Urinary bladder (tissue), 4 donors: Measurements from ENCODE around the gene MLLT10. TPM values are rescaled to one million over a fixed set of nuclear protein-coding genes. Genes with fewer than 3 reads are reported as not detected.

Experiments used
- DNase-seq: peaks from one replicate; pipeline ENCODE4 v3.0.0-alpha.2; 2015; ENCODE audit errors: extremely low spot score
- H3K27ac ChIP-seq: one replicate; pipeline ENCODE4 v1.5.1; 2013; ENCODE audit warnings: low read depth, mild to moderate bottlenecking, moderate library complexity
- H3K36me3 ChIP-seq: one replicate; pipeline ENCODE4 v1.6.1; 2013; ENCODE audit warnings: mild to moderate bottlenecking, moderate library complexity; ENCODE audit not compliant: insufficient read depth
- H3K4me1 ChIP-seq: one replicate; pipeline ENCODE4 v1.6.1; 2013; ENCODE audit warnings: mild to moderate bottlenecking, moderate library complexity; ENCODE audit not compliant: insufficient read depth
- H3K4me3 ChIP-seq: one replicate; pipeline ENCODE4 v1.5.1; 2013; ENCODE audit warnings: low read depth, low read length
- WGBS: extraction: QIAGEN DNeasy Blood & Tissue Kit; methylation state at CpG from one replicate; pipeline ENCODE4 v1.1.7; 2013; 5-methylcytosine and 5-hydroxymethylcytosine counted together
- polyA plus RNA-seq: library from polyadenylated mRNA; stranded (reverse); fragments of 200-250 nt; gene quantifications from one replicate; pipeline ENCODE4 v1.2.3, GENCODE V29; 2013
- total RNA-seq: library from RNA; depleted of rRNA; stranded (reverse); fragments of >200 nt; gene quantifications from one replicate; pipeline ENCODE4 v1.2.3, GENCODE V29; 2014
- donor health status: healthy with polysubstance abuse.
- donor health status: healthy.

The MLLT10 gene
- total and polyA plus RNA-seq, 2 donors: 36.6 to 109 TPM

DNA sequence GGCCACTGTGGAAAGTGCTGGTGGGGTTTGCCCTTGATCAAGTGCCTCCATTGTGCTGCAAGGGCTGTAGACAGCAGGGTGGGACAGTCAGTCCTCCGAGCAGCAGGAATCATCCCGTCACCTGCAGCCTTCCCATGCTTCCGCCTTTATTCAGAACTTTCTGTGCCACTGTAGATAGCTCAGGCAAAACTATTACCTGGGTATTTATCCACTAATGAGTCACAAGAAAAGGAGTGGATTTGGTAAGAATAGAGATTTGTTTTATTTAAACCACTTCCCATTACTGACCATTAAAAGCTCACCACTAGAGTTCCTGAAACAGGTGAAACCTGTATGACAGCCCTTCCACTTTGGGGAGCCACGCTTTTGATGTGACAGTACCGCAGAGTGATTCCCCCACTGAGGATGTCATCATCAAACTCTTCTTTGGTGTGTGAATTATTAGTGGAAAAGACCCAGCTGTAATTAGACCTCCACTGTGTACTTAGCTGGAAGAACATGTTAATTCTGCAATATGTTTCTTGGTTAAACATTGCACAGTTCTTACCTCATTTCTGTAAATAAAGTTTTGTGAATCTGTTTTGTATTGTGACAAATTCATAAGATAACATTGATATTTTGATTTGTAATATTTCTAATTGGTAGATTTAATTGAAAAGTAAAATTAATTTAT is 208.8 kb downstream of the MLLT10 start:
- Histone ChIP-seq H3K4me3 (no peak overlapping the region), H3K36me3 (no peaks in the 10 kb centered on the region), H3K4me1 (no peaks in the 10 kb centered on the region), H3K27ac (no peak overlapping the region)
- 89% methylated on average over 5 of the region's 5 CpGs for WGBS
- DNase-seq: no peak

DNA sequence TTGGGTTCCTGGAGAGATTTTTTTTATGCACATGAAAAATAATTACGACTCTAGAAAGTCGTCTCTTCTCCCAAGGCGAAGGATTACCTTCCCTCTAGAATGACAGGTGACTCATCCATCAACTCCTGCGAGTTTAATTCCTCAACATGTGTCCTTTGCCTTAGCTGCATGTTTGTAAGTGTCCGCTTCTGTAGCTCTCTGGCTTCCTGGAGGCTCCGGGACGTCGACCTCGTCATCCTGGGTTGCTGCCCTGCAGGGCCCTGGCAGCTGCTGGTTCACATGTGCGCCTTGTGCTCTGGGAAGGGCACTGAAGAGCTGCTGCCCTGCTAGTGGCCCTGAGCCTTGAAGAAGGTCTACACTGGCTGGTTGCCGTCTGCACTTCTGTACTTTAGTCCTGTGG is 210.2 kb downstream of the MLLT10 start:
- Histone ChIP-seq H3K27ac (no peak overlapping the region), H3K36me3 (no peaks in the 10 kb centered on the region), H3K4me3 (no peak overlapping the region), H3K4me1 (no peaks in the 10 kb centered on the region)
- DNase-seq: no peak
- 87% methylated on average over 11 of the region's 11 CpGs for WGBS

- no peaks in the 10 kb centered on the region for H3K4me1 ChIP-seq
- no peak for DNase-seq
- no peak overlapping the region for H3K4me3 ChIP-seq
- WGBS: 90% methylated on average over 6 of the region's 6 CpGs
- no peaks in the 10 kb centered on the region for H3K36me3 ChIP-seq
- no peak overlapping the region for H3K27ac ChIP-seq
Measured at GRCh38 chr10:21746118-21746517, 212.1 kb downstream of the MLLT10 start.

DNA sequence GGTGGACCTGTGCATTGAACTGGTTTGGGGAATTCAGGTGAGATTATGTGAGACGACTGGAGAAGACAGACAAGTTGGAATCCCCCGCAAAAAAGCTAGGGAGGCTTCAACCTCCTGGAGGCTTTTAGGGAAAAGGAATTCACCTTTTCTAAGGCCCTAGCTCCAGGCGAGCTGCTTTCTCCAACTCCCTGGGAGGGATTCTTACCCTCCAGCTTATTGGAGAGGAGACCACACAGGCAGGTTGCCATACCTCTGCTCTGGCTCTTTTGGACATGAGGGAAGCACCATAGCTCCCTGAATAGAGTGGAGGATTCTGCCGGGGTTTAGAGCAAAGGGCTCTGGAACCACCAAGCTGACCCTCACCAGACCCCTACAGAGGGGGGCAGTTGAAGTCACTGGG is 213.8 kb downstream of the MLLT10 start:
- Histone ChIP-seq H3K4me3 (no peak overlapping the region), H3K27ac (no peak overlapping the region), H3K36me3 (no peaks in the 10 kb centered on the region), H3K4me1 (no peaks in the 10 kb centered on the region)
- no peak for DNase-seq
- 85% methylated on average over 4 of the region's 4 CpGs for WGBS

- 43% methylated on average over 3 of the region's 3 CpGs for WGBS
- Histone ChIP-seq H3K4me1 (no peaks in the 10 kb centered on the region), H3K36me3 (no peaks in the 10 kb centered on the region), H3K27ac (no peak overlapping the region), H3K4me3 (no peak overlapping the region)
- DNase-seq: no peak
Measured at GRCh38 chr10:21749788-21750187, 215.8 kb downstream of the MLLT10 start.

GRCh38 chr10:21750424-21750823 is 216.4 kb downstream of the MLLT10 start:
- H3K4me1 ChIP-seq: no peaks in the 10 kb centered on the region

GRCh38 chr10:21751341-21752310 is 217.6 kb downstream of the MLLT10 start:
- Histone ChIP-seq H3K27ac (no peak overlapping the region), H3K4me3 (no peak overlapping the region), H3K4me1 (no peaks in the 10 kb centered on the region), H3K36me3 (no peaks in the 10 kb centered on the region)
- WGBS: 71% methylated on average over 26 of the region's 26 CpGs
- DNase-seq: no peak

More at GRCh38 chr10:21750424-21750823, 216.4 kb downstream of the MLLT10 start:
- 82% methylated on average over 12 of the region's 12 CpGs for WGBS
- Histone ChIP-seq H3K27ac (no peak overlapping the region), H3K4me3 (no peak overlapping the region), H3K36me3 (no peaks in the 10 kb centered on the region)
- DNase-seq: no peak

GRCh38 chr10:21753497-21754270 is 219.7 kb downstream of the MLLT10 start:
- DNase-seq: no peak
- Histone ChIP-seq H3K36me3 (no peaks in the 10 kb centered on the region), H3K27ac (no peak overlapping the region), H3K4me1 (no peaks in the 10 kb centered on the region), H3K4me3 (no peak overlapping the region)
- WGBS: 86% methylated on average over 18 of the region's 18 CpGs

GRCh38 chr10:21754410-21755011 is 220.5 kb downstream of the MLLT10 start:
- no peak overlapping the region for H3K4me3 ChIP-seq

GRCh38 chr10:21756707-21757106 is 222.7 kb downstream of the MLLT10 start:
- Histone ChIP-seq H3K27ac (no peak overlapping the region), H3K4me3 (no peak overlapping the region)

More at GRCh38 chr10:21754410-21755011, 220.5 kb downstream of the MLLT10 start:
- 73% methylated on average over 10 of the region's 10 CpGs for WGBS
- no peak overlapping the region for H3K27ac ChIP-seq
- H3K4me1 ChIP-seq: no peaks in the 10 kb centered on the region
- H3K36me3 ChIP-seq: no peaks in the 10 kb centered on the region
- no peak for DNase-seq

DNA sequence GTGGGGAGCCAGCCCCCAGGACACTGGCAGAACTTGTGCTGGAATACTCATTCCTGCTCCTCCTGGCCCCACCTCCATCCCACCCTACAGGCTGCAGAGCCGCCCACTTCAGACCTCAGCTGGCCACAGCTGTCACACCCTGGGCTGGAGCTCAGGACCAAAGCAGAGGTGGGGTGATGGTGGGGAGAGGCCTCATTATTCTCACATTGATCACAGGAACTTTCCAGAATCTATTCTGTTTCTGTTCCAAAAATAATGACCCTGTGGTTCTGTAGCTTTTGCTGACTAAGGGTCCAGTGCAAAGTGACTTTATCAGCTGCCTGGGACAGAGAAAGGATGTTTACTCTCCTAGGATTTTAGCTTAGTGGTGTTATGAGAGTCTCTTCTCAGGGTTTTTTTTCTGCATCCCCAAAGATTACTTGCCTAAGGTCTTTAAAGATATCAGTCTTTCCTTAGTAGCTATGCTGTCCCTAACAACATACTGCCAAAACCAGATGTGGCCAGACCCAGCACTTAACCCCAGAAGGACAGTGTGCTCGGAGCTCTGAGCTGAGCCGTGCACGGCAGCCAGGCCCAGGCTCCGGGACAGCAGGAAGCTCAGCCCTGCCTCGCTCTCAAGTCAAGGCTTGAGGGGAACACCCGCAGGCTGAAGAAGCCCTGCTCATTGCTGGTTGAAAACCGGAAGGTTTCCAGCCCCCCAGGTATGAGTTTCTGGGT is 223.3 kb downstream of the MLLT10 start:
- peak overlapping the region; percentile 24 for H3K27ac ChIP-seq
- H3K4me1 ChIP-seq: no peaks in the 10 kb centered on the region
- no peak overlapping the region for H3K4me3 ChIP-seq
- 46% methylated on average over 8 of the region's 8 CpGs for WGBS
- H3K36me3 ChIP-seq: no peaks in the 10 kb centered on the region
- DNase-seq: no peak

More at GRCh38 chr10:21756707-21757106, 222.7 kb downstream of the MLLT10 start:
- no peak for DNase-seq
- 81% methylated on average over 12 of the region's 12 CpGs for WGBS
- no peaks in the 10 kb centered on the region for H3K4me1 ChIP-seq
- no peaks in the 10 kb centered on the region for H3K36me3 ChIP-seq

DNA sequence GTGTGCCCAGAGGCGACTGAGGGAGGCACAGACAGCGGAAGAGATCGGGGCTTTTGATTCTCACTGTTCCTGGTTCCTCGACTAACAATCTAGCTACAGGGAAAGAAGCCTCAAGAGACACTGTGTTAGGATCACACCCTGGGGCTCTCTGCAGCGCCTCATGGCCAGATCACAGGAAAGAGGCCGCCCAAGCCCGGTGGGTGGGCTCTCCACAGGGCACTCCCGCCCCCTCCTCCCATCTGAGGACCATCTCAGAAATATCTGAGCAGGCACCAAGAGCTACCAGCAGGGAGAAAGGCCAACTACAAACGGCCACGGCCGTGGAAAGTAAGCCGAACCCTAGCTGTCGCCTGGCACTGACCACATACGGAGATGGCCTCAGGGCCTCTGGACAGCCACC is 224.2 kb downstream of the MLLT10 start:
- no peaks in the 10 kb centered on the region for H3K4me1 ChIP-seq
- H3K27ac ChIP-seq: peak overlapping the region; percentile 14
- DNase-seq: no peak
- H3K36me3 ChIP-seq: no peaks in the 10 kb centered on the region
- no peak overlapping the region for H3K4me3 ChIP-seq
- WGBS: 78% methylated on average over 14 of the region's 14 CpGs
